HUES6 (cell line): Measurements from ENCODE around the gene TGFA.

ENCODE experiments used
- H3K27ac ChIP-seq: 2 replicates; pipeline ENCODE4 v1.7.0; 2013; ENCODE audit warnings: low read depth, mild to moderate bottlenecking, low read length, inconsistent platforms
- H3K27me3 ChIP-seq: 2 replicates; pipeline ENCODE4 v1.6.1; 2013; ENCODE audit warnings: low read length; ENCODE audit not compliant: control insufficient read depth, insufficient read depth
- H3K36me3 ChIP-seq: 2 replicates; pipeline ENCODE4 v1.6.1; 2013; ENCODE audit warnings: low read length; ENCODE audit not compliant: control insufficient read depth, insufficient read depth
- H3K4me1 ChIP-seq: 2 replicates; pipeline ENCODE4 v1.6.1; 2013; ENCODE audit warnings: low read length; ENCODE audit not compliant: control insufficient read depth, insufficient read depth
- H3K4me3 ChIP-seq: 2 replicates; pipeline ENCODE4 v1.5.1; 2013; ENCODE audit warnings: low read depth, low read length
- H3K9ac ChIP-seq: one replicate; pipeline ENCODE4 v1.6.1; 2013; ENCODE audit warnings: mild to moderate bottlenecking, low read length
- H3K9me3 ChIP-seq: 2 replicates; pipeline ENCODE4 v1.6.1; 2013; ENCODE audit warnings: low read depth, low read length; ENCODE audit not compliant: control insufficient read depth, insufficient read depth

The TGFA gene

GRCh38 chr2:70412294-70413070 is 141.1 kb downstream of the TGFA start:
- no peak overlapping the region for H3K4me3 ChIP-seq
- no peak overlapping the region for H3K9ac ChIP-seq
- no peak overlapping the region for H3K27ac ChIP-seq
- H3K4me1 ChIP-seq, result no peaks in the 10 kb centered on the region; the same call in 1 of the 2 replicates
- H3K27me3 ChIP-seq, result 0 out of 2 replicates have a peak, but pooled peaks cover 3% of the 10 kb centered on the region
- H3K9me3 ChIP-seq, result no peaks in the 10 kb centered on the region
- no peaks in the 10 kb centered on the region for H3K36me3 ChIP-seq

- no peak overlapping the region for H3K9ac ChIP-seq
- H3K4me1 ChIP-seq, result no peaks in the 10 kb centered on the region; the same call in 1 of the 2 replicates
- no peaks in the 10 kb centered on the region for H3K9me3 ChIP-seq
- H3K36me3 ChIP-seq, result no peaks in the 10 kb centered on the region
- H3K4me3 ChIP-seq, result no peak overlapping the region
- H3K27me3 ChIP-seq, result 0 out of 2 replicates have a peak, but pooled peaks cover 3% of the 10 kb centered on the region
- H3K27ac ChIP-seq, result no peak overlapping the region
These were observed 142.0 kb downstream of the TGFA start for GRCh38 chr2:70411483-70412125.

- no peak overlapping the region for H3K4me3 ChIP-seq
- peaks cover 7% of the 10 kb centered on the region; the same call in 1 of the 2 replicates for H3K27me3 ChIP-seq
- H3K4me1 ChIP-seq, result no peaks in the 10 kb centered on the region
- no peaks in the 10 kb centered on the region for H3K9me3 ChIP-seq
- no peak overlapping the region for H3K9ac ChIP-seq
- no peak overlapping the region for H3K27ac ChIP-seq
- H3K36me3 ChIP-seq, result no peaks in the 10 kb centered on the region
These were observed 150.2 kb downstream of the TGFA start for GRCh38 chr2:70403267-70404053.

- H3K9me3 ChIP-seq, result no peaks in the 10 kb centered on the region
- H3K27me3 ChIP-seq, result peaks cover 11% of the 10 kb centered on the region; the same call in 1 of the 2 replicates
- H3K4me3 ChIP-seq, result no peak overlapping the region
- H3K27ac ChIP-seq, result no peak overlapping the region
- H3K9ac ChIP-seq, result no peak overlapping the region
- H3K36me3 ChIP-seq, result no peaks in the 10 kb centered on the region
- H3K4me1 ChIP-seq, result no peaks in the 10 kb centered on the region
These were observed 153.1 kb downstream of the TGFA start for GRCh38 chr2:70400539-70400938.

GRCh38 chr2:70399046-70399445 is 154.6 kb downstream of the TGFA start:
- Histone ChIP-seq H3K9ac (no peak overlapping the region), H3K27ac (no peak overlapping the region), H3K9me3 (no peaks in the 10 kb centered on the region), H3K27me3 (peaks cover 11% of the 10 kb centered on the region; the same call in 1 of the 2 replicates), H3K36me3 (no peaks in the 10 kb centered on the region), H3K4me3 (no peak overlapping the region), H3K4me1 (no peaks in the 10 kb centered on the region)
